ENCODE data around the gene LMBR1.

- TF ChIP-seq BHLHE40 (IDR thresholded peaks at IDR 0.05; ENCODE audit: borderline replicate concordance), result no peak
- TF ChIP-seq NFRKB (IDR thresholded peaks at IDR 0.05), result no peak
Measured at GRCh38 chr7:156841497-156841896, 51.5 kb downstream of the LMBR1 start.
